NCI-H1105 treated with DMSO at 0.1 percent for 48 hours (cell line): ENCODE data around the gene CNN2.

Experiments
- DNase-seq: peaks from one replicate; lab custom pipeline; 2025; lab: John Stamatoyannopoulos, UW

CNN2 gene

GRCh38 chr19:1025960-1026782, at the start of gene CNN2:
TSS of gene CNN2 (plus strand) at chr19:1026608. CDS start at chr19:1026662, 54 bp downstream.
- no peak for DNase-seq

GRCh38 chr19:977058-977464, 49.3 kb upstream of the CNN2 start:
- DNase-seq, result no peak

DNA sequence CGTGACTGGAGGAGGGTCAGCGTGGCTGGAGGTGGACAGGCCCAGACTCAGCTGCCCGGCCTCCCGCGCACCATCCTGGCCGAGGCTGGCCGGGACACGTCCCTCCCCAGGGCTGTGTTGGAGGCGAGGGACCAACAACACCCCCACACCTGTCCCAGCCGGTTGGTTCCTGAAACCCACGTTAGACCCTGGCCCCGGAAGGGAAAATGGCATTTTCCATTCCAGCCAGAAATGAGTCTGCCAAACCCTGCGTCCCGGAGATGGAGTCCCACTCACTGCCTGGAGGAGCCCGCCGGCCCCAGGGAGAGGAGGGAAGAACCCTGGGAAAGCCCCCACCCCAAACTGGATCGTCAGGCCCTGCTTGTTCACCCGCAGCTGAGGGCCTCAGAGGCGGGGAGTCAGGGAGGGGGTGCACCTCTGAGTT, 47.1 kb upstream of the CNN2 start:
- DNase-seq, result no peak

DNA sequence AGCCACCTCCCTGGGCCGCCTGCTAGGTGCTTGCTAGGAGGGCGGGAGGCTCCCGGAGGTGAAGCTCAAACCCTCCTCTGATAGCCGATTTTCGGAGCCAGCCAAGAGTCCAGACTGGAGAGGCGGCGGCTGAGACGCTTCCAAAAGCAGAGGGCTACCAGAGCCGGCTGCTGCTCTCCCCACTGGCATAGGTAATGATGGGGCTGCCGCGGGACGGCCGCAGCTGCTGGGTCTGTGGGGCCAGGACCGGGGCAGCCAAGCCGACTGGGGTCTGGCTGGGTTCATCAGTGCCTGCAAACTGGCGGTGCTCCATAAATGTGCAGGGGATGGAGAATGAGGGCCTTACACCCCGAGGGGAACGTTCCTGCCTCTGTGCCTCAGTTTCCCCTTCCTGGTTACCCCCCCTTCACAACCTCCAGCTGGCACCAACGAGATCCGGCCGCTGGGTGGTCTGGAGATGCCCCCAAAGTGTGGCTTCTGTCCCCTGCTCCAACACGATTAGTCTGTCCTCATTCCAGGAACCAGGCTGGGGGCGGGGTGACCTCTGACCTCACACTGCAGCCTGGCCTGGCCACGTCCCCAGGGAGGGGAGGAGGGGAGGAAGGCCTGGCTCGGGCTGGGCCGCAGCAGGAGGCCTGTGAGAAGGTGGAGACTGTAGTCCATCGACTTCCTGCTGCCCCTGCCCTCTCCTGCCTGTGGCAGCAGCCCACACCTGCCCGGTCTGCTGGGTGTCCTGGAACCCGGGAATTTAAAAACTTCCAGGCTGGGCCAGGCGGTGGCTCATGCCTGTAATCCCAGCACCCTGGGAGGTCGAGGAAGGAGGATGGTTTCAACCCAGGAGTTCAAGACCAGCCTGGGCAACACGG, 46.0 kb upstream of the CNN2 start:
- DNase-seq, result no peak

- DNase-seq, result peak; percentile 45
These were observed 43.7 kb upstream of the CNN2 start for GRCh38 chr19:982567-983170.

- peak; percentile 81 for DNase-seq
These were observed 42.0 kb upstream of the CNN2 start, which contains the start of gene WDR18 for GRCh38 chr19:984165-984967. TSS of gene WDR18 (plus strand) at chr19:984345. CDS start at chr19:984354, 9 bp downstream.

DNA sequence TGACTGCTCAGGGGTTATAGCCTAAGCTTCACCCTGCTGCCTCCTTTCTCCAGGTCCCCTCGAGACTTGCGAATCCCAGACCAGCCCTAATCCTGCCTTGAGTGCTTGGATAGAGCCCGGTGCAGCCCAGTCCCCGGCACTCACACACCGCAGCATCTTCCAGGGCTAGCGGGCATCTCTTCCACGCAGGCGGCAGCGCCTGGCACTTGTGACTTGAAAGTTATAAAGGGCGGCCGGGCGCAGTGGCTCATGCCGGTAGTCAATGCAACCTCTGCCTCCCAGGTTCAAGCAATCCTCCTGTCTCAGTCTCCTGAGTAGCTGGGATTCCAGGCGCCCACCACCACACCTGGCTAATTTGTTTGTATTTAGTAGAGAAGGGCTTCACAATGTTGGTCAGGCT, 40.3 kb upstream of the CNN2 start:
- no peak for DNase-seq

DNA sequence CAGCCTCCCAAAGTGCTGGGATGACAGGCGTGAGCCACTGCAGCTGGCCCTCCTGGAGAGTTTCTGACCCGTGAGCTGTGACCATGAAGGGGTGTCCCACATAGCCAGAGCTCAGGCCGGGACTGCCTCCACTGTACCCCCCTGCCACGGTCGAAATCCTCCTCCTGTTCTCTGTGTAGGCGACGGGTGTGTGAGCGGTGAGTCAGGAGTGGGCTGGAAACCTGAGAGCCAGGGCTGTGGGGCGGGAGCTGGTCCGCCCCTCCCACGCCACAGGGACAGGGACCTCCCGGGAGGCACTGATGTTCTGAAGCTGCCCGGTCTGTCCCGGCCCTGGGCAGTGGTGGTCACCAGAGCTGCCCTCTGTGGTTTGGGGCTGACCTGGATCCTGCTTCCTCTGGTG, 38.3 kb upstream of the CNN2 start:
- no peak for DNase-seq

- DNase-seq, result no peak
These were observed 37.9 kb upstream of the CNN2 start for GRCh38 chr19:988510-988909.

DNA sequence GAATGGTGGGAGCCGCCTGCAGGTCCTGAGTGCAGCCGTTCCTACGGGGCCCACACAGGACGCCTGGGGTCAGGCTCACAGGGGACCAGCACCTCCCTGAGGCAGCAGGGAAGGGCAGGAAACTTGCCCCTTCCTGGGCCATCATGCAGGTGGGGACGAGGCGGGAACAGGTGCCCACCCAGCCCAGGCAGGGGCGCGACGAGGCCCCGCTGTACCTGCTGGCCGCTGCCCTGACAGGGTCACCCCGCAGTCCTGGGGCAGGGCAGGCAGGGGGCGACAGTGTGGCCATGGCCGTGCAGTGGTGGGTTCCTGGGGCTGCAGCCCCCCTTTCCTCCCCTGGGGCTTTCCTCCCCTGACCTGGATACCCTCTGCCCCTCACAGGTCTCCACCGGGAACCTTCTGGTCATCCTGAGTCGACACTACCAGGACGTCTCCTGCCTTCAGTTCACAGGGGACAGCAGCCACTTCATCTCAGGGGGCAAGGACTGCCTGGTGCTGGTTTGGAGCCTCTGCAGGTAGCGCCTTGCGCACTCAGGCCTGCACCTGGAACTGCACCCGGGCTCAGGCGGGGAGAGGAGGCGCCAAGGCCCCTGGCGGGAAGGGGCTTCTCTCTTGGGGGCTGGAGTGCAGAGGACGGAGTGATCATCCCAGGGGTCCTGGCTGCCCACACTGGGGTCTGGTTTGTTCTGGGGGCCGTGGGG, 36.9 kb upstream of the CNN2 start:
- no peak for DNase-seq

- DNase-seq, result no peak
These were observed 36.3 kb upstream of the CNN2 start for GRCh38 chr19:990119-990571.

DNA sequence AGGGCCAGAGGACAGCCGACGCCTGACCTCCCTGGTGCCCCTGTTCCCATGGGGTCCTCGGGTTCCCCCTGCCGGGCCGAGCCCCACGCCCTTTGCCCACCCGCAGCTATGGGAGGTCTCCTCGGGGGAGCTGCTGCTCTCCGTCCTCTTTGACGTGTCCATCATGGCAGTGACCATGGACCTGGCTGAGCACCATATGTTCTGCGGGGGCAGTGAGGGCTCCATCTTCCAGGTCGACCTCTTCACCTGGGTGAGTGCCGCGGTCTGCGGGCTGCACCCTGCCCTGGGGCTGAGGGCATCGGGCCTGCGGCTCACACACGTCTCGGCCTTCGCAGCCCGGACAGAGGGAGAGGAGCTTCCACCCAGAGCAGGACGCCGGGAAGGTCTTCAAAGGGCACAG, 35.7 kb upstream of the CNN2 start:
- no peak for DNase-seq

GRCh38 chr19:991174-991931, 35.1 kb upstream of the CNN2 start:
- DNase-seq, result no peak

DNA sequence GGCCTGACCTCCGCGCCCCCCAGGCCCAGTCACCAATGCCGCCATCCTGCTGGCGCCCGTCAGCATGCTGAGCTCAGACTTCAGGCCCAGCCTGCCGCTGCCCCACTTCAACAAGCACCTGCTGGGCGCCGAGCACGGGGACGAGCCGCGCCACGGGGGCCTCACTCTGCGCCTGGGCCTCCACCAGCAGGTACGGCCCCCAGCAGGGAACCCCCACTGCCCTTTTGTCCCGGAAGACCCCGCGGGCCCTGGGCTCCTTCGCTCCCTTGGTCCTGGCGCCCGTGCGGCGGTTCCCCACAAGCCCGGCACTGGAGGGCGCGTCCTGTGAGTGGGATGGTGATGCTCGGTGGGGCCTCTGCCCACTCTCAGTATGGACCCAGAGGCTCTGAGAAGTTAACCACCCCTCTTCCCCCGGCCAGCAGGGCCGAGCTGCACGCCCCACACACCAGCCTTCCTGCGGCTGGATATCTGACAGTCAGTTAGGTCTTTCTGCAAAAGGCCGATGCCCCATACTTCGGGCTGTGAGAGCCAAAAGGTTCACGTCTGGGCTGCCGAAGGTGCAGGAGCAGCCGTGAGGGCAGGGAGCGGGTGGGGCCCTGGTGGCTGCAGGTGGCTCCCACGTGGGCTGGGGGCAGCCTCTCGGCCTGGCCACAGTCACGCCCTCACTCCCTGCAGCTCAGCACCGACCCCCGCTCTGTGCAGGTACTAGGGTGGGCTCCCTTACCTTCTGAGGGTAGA, 34.3 kb upstream of the CNN2 start:
- DNase-seq, result no peak

- DNase-seq, result no peak
These were observed 33.7 kb upstream of the CNN2 start for GRCh38 chr19:992670-993055.

DNA sequence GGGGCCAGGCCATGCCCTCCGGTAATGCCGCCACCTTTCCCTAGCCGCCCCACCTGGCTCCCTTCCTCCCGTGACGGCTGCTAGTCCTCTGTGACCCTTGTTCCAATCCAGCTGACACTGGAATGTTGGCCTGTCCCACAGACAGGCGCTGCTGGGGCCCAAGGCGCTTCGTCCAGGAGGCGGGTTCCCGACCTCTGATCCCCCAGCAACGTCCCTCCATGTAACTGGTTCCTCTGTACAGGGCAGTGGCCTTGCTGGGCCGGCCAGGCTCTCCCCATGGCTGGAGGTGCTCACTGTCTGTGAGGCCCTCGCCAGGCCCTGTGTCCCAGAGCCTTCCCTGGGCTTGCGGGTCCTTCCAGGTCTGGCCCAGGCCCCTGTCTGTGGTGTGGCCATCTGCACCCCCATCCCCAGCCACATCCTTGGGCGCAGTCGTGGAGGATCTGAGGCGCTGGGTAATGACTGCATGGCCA, 33.0 kb upstream of the CNN2 start:
- no peak for DNase-seq

GRCh38 chr19:993831-994393, 32.5 kb upstream of the CNN2 start:
- no peak for DNase-seq

DNA sequence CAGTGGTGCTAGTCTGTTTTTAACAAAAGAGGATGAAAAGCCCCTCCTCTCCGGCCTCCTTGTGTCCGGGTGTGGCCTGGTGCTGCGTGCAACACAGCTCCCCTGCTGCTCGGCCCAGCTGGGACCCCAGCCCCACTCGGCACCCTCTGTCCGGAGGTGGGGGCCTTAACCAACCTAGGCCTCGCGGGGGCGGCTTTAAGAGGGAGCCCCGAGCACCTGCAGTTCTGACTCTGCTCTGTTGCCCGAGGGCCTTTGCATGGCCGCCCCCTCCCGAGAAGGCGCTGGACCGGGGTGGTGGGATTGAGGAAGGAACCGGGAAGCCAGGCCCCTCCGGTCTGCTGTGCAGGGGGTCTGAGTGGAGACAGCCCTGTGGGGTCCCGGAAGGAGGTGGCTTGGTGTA, 31.9 kb upstream of the CNN2 start:
- no peak for DNase-seq
